Eye (tissue), 1 donor: Measurements from ENCODE around the gene ZNF678.

ENCODE experiments used
- DNase-seq: peaks from one replicate; pipeline ENCODE4 v3.0.0-alpha.2; 2015

The ZNF678 gene

DNA sequence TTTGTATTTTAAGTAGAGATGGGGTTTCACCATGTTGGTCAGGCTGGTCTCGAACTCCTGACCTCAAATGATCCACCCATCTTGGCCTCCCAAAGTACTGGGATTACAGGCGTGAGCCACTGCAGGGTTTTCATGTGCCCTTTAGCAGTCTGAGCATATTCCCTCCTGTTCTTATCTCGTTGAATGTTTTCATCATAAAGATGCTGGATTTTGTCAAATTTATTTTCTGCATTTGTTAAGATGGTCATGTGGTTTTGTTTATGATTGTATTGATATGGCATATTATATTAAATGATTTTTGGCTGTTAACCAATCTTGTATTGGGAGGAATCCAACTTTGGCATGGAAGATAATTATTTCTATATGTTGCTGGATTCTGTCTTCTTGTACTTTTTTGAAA lies 163.0 kb downstream of the ZNF678 start:
- no peak for DNase-seq
